Activated T-cell treated with anti-CD3 and anti-CD28 coated beads, Interleukin-2, amount 50 U/mL, for 4 hours (primary cell): ENCODE results near the gene AKR1C1. TPM values are rescaled to one million over a fixed set of nuclear protein-coding genes. Genes with fewer than 3 reads are reported as not detected.
"Not testable (repeated sequence)": the region's sequence is repeated elsewhere in the genome, so short reads cannot be mapped to it uniquely, and the experiment has no call there.

ENCODE experiments used
- ATAC-seq, 2 donors: fragments of 200-7000 bp; cut with Tn5 transposase; one replicate each; pipeline ENCODE4 v1.10.0; 2021
- DNase-seq: peaks from one replicate; pipeline ENCODE4 v3.0.0-alpha.2; 2020
- H3K27me3 Mint-ChIP-seq: one replicate; pipeline ENCODE4 v1.8.0; 2021; ENCODE audit warnings: low read depth, mixed read lengths
- H3K36me3 Mint-ChIP-seq: one replicate; pipeline ENCODE4 v1.8.0; 2022; ENCODE audit warnings: mixed read lengths; ENCODE audit not compliant: insufficient read depth
- H3K4me1 Mint-ChIP-seq: one replicate; pipeline ENCODE4 v1.8.0; 2021; ENCODE audit warnings: low read depth, mixed read lengths
- H3K4me3 Mint-ChIP-seq: one replicate; pipeline ENCODE4 v1.8.0; 2021; ENCODE audit warnings: mild to moderate bottlenecking, moderate library complexity, mixed read lengths
- H3K9me3 Mint-ChIP-seq: one replicate; pipeline ENCODE4 v1.8.0; 2021; ENCODE audit warnings: mixed read lengths
- total RNA-seq, 3 donors: library from RNA; stranded (reverse); gene quantifications; one replicate each; pipeline ENCODE4 v1.2.1, GENCODE V29; 2021

Gene AKR1C1
- total RNA-seq, 3 donors from 2014 or later = 0.34 to 0.78 (median 0.52) TPM

DNA sequence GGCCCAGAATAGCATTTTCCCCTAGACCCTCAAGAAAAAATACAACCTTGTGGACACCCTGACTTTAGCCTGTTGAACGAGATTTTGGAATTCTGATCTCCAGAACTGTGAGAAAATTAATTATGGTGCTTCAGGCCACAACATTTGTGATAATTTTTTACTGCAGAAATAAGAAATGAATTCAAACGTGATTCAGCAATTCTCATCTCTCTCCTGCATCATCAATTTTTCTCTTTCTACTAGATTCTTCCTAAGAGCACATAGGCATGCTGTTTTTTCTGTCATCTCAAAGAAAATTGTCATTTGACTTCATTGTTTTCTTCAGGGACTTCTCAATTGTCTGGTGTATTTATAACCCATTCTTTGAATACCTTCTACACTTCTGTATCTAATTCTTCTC is 49.4 kb downstream of the AKR1C1 start:
- ATAC-seq = no peak
- Mint-ChIP-seq H3K36me3 (no peaks in the 10 kb centered on the region), H3K4me1 (no peaks in the 10 kb centered on the region), H3K4me3 (no peak overlapping the region), H3K9me3 (no peaks in the 10 kb centered on the region), H3K27me3 (no peaks in the 10 kb centered on the region)
- no peak for DNase-seq

GRCh38 chr10:5013385-5013784 is 50.2 kb downstream of the AKR1C1 start:
- Mint-ChIP-seq H3K27me3 (no peaks in the 10 kb centered on the region), H3K36me3 (no peaks in the 10 kb centered on the region), H3K4me1 (no peaks in the 10 kb centered on the region), H3K9me3 (no peaks in the 10 kb centered on the region), H3K4me3 (no peak overlapping the region)
- DNase-seq (no peak), ATAC-seq (no peak)

DNA sequence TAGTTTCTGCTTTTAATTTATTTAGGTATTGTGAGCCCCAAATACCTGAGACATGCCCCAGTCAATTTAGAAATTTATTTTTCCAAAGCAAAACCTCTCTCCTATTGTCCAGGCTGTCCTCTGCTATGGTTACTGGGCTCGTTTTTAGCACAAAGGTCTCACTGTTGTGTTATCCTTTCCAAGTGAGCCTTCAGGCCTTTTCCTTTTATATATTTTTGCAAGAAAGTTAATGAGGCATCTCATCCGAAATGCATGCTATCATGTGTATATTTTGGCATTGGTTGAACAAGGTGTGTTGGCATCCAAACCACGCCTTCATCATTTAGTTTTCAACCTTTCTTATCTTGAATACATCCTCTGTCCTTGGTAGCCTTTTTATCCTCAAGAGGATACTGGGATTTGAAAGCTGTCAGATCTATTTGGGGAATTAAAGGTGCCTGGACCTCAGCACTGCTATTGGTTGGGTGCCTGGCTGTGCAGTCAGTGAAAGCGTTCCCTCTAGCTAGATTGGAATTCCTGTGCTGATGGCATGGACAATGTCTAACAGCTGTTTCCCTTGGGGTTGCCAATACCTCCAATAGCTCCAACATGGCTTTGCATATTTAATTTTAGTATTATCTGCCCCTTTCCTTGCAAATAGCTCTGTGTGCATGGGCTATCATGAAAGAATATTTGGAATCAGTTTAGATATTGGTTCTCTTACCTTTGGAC is 51.1 kb downstream of the AKR1C1 start:
- DNase-seq, H3K27me3 Mint-ChIP-seq, H3K4me1 Mint-ChIP-seq, H3K9me3 Mint-ChIP-seq, ATAC-seq, H3K36me3 Mint-ChIP-seq, H3K4me3 Mint-ChIP-seq: not testable (repeated sequence)

- no peak for DNase-seq
- H3K4me3 Mint-ChIP-seq = no peak overlapping the region
- ATAC-seq = no peak
- no peaks in the 10 kb centered on the region for H3K36me3 Mint-ChIP-seq
- H3K4me1 Mint-ChIP-seq = no peaks in the 10 kb centered on the region
- no peaks in the 10 kb centered on the region for H3K9me3 Mint-ChIP-seq
- no peaks in the 10 kb centered on the region for H3K27me3 Mint-ChIP-seq
Observed at GRCh38 chr10:5014936-5015335, 51.7 kb downstream of the AKR1C1 start.

DNA sequence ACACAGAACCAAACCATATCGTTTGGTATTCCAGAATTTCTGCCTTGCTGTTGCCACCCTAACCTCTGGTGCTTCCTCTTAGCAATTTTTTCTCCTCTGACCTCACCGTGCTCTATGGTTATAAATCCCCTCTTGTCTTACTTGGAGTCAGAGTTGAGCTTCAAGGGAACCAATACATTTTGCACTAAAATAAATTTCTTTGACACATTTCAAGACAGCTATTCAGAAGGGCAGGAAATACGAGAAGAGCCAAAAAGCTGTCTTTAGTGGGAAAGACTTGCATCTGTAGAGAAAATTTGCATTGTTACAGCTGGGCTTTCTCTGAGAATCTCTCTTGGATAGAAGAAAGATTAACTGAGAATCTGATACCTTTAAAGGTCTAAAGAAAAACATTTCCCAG is 54.9 kb downstream of the AKR1C1 start:
- Mint-ChIP-seq H3K4me1 (no peaks in the 10 kb centered on the region), H3K4me3 (no peak overlapping the region), H3K36me3 (no peaks in the 10 kb centered on the region), H3K27me3 (peaks cover 2% of the 10 kb centered on the region), H3K9me3 (no peaks in the 10 kb centered on the region)
- ATAC-seq (no peak), DNase-seq (no peak)

DNA sequence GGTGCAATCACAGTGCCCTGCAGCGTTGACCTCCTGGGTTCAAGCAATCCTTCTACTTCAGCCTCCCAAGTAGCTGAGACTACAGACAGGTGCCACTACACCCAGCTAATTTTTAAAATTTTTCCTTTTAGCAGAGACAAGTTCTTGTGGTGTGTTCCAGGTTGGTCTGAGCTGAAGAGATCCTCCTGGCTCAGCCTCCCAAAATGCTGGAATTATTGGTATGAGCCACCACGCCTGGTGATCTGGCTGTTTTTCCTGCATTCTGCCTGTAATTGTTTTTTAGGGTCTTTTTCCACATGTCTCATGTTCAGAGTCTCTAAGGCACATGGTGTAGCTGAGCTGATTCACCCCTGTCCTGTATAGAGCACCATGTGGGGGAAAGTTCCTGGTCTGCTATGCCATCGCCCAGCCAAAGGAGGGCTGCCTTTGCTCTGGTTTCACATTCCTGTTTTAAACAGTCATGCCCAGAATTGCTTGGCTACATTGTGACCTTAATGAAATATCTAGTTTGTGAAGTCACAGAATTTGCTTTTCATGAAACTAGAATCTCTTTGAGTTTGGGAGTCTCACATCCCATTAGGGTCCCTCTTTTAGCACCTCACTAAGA is 55.6 kb downstream of the AKR1C1 start:
- not testable (repeated sequence) for ATAC-seq, H3K27me3 Mint-ChIP-seq, H3K4me1 Mint-ChIP-seq, DNase-seq, H3K36me3 Mint-ChIP-seq, H3K4me3 Mint-ChIP-seq, H3K9me3 Mint-ChIP-seq

DNA sequence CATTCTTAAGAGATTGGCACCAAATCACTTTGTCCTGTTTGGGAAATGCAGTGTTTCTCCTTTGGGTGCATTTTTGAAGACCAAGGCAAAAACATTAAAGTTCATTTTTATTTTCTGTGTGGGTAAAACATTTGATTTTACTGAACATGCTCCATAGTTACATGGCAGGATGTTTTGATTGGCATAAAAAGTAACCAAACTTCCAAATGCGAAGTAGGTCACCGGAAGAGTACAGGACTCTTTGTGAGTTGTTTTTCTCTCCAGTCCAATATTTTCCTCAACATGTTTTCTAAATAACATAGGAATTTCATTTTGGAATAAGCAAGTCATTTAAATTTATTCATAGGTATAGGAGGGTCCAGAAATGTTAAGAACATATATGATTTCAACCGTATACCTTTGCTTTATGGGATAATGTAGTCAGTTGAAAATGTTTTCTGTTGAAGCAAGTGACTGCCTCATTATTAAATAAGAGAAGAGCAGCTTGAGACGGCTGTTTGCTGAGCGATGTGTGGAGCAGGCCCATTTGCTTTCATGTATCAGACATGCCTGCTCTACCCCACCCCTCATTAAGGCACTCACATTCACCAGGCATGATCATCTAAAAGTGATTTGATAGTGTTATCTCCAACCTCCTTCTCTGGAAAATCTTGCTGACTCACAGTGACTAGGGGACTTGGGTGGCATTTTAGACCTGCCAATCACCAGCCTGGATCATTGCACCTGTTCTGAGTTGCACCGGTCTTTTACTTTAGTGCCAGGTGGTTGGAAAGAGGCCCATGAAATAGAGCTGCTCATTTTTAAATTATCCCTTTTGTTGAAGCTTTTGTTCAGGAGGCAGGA is 56.8 kb downstream of the AKR1C1 start:
- H3K27me3 Mint-ChIP-seq, H3K4me3 Mint-ChIP-seq, ATAC-seq, H3K4me1 Mint-ChIP-seq, DNase-seq, H3K36me3 Mint-ChIP-seq, H3K9me3 Mint-ChIP-seq: not testable (repeated sequence)

DNA sequence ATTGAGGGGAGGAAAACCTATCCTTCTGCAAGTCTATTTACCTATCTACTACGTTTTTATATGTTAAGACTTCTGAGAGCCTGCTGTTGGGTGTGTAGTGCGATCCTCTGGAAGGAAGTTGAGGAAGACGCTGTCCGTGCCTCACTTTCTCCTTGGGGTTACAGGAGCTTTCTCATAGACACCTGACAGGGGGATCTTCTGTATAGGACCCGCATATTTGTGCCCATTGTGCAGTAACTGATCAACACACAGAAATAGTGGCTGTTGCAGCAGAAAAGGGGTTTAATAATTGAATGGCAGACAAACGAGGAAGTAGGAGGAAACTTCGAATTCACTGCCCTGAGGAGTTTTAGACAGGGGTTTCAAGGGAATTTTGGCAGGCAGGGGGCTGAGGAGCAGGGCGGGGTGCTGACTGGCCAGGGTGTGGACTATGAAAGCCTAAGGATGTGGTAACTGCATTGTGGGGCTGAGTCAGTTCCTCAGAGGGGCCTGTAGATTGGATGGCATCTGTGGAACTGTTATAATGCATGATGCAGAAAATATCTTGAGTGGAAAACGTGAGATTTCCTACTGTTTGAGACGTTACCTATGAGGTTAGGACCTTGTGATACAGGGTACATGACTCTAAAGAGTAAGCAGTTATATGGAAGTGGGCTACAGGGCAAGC is 58.5 kb downstream of the AKR1C1 start:
- H3K4me1 Mint-ChIP-seq, H3K27me3 Mint-ChIP-seq, H3K4me3 Mint-ChIP-seq, ATAC-seq, H3K9me3 Mint-ChIP-seq, H3K36me3 Mint-ChIP-seq, DNase-seq: not testable (repeated sequence)

DNA sequence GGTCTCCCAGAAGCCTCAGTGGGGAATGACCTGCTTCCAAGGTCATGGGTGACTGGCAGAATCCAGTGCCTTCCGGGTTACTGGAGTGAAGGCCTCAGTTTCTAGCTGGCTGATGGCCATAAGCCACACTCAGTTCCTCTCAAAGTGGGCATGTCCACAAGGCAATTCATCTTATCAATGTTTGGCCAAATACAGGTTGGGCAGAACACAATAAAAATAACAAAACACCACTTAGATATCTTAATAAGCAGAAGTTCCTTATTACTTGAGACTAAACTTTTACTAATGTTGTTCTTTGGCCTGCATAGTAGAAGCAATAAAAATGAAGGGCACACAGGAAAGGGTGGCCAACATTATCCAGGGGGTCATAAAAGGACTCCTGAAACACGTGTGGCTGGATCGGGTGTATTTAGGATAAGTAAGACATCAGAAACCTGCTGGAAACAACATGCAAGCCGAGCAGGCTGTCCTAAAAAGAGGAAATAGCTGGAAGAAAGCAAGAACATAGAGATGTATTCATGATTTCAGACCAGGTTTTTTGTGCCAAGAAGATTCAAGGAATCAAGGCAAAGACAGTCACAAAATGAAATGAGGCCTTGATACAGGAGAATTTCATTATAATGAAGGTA is 60.1 kb downstream of the AKR1C1 start:
- ATAC-seq = no peak
- peaks cover 4% of the 10 kb centered on the region for H3K27me3 Mint-ChIP-seq
- H3K9me3 Mint-ChIP-seq = no peaks in the 10 kb centered on the region
- DNase-seq = no peak
- no peaks in the 10 kb centered on the region for H3K4me1 Mint-ChIP-seq
- no peaks in the 10 kb centered on the region for H3K36me3 Mint-ChIP-seq
- H3K4me3 Mint-ChIP-seq = no peak overlapping the region

GRCh38 chr10:5025461-5025881 is 62.3 kb downstream of the AKR1C1 start:
- H3K36me3 Mint-ChIP-seq, ATAC-seq, H3K9me3 Mint-ChIP-seq, H3K27me3 Mint-ChIP-seq, H3K4me1 Mint-ChIP-seq, DNase-seq, H3K4me3 Mint-ChIP-seq: not testable (repeated sequence)

DNA sequence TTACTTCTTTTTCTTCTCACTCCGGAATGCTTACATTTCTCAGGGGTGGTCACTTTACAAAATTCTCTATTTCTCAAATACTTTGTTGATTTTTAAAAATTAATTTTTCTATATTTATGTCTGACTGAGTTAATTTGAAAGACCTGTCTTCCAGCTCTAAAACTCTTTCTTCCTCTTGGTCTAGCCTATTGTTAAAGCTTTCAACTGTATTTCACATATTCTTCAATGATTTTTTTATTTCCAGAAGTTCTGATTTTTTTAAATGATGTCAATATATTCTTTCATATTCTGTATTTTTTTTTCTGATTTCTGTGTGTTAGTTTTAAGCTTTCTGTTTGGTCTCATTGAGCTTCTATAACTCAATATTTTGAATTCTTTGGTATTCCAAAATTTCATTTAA is 67.8 kb downstream of the AKR1C1 start:
- DNase-seq (no peak), ATAC-seq (no peak)
- H3K36me3 Mint-ChIP-seq = no peaks in the 10 kb centered on the region
- H3K4me1 Mint-ChIP-seq = no peaks in the 10 kb centered on the region
- no peak overlapping the region for H3K4me3 Mint-ChIP-seq
- peaks cover 1% of the 10 kb centered on the region for H3K27me3 Mint-ChIP-seq
- H3K9me3 Mint-ChIP-seq = peaks cover 41% of the 10 kb centered on the region

- not testable (repeated sequence) for H3K4me1 Mint-ChIP-seq, ATAC-seq, H3K4me3 Mint-ChIP-seq, H3K36me3 Mint-ChIP-seq, DNase-seq, H3K27me3 Mint-ChIP-seq
- peaks cover 41% of the 10 kb centered on the region for H3K9me3 Mint-ChIP-seq
Observed at GRCh38 chr10:5031588-5031987, 68.4 kb downstream of the AKR1C1 start.

DNA sequence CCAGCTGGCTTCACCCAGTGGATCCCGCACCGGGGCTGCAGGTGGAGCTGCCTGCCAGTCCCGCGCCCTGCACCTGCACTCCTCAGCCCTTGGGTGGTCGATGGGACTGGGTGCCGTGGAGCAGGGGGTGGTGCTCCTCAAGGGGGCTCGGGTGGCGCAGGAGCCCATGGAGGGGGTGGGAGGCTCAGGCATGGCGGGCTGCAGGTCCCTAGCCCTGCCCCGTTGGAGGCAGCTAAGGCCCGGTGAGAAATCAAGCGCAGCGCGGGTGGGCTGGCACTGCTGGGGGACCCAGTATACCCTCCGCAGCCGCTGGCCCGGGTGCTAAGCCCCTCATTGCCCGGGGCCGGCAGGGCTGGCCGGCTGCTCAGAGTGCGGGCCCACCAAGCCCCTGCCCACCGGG is 69.2 kb downstream of the AKR1C1 start:
- not testable (repeated sequence) for H3K4me3 Mint-ChIP-seq, H3K4me1 Mint-ChIP-seq, H3K27me3 Mint-ChIP-seq, DNase-seq, ATAC-seq, H3K36me3 Mint-ChIP-seq
- peaks cover 41% of the 10 kb centered on the region for H3K9me3 Mint-ChIP-seq
